Right atrium auricular region (tissue), 2 donors: ENCODE measurements around the gene ARHGAP42. TPM values are rescaled to one million over a fixed set of nuclear protein-coding genes. Genes with fewer than 3 reads are reported as not detected.

Source experiments
- DNase-seq: peaks from one replicate; pipeline ENCODE4 v3.0.0-alpha.2; 2019; ENCODE audit warnings: low spot score
- H3K27ac ChIP-seq, 2 donors: fragments of 200-600 bp; sonication (generic); 1 replicate in 1 of 2; 2 replicates in 1 of 2; pipeline ENCODE4 v1.5.1; 2016 to 2019
- H3K27me3 ChIP-seq, 2 donors: fragments of 200-600 bp; sonication (generic); one replicate each; pipeline versions ENCODE4 v1.5.1 to v1.6.0; 2017 to 2019
- H3K36me3 ChIP-seq: fragments of 200-600 bp; sonication (generic); one replicate; pipeline ENCODE4 v1.5.1; 2016
- H3K4me1 ChIP-seq, 2 donors: fragments of 200-600 bp; sonication (generic); one replicate each; pipeline versions ENCODE4 v1.5.1 to v1.6.0; 2017 to 2019
- H3K4me3 ChIP-seq, 2 donors: fragments of 200-600 bp; sonication (generic); 1 replicate in 1 of 2; 2 replicates in 1 of 2; pipeline ENCODE4 v1.5.1; 2017 to 2019; ENCODE audit warnings: mild to moderate bottlenecking in 1 of 2, moderate library complexity in 1 of 2
- H3K9me3 ChIP-seq, 2 donors: fragments of 200-600 bp; sonication (generic); one replicate each; pipeline ENCODE4 v1.5.1; 2019
- CTCF ChIP-seq, 2 donors: fragments of 200-600 bp; sonication (generic); IDR thresholded peaks; one replicate each; pipeline ENCODE4 v1.5.1; 2019; ENCODE audit warnings: antibody characterized with exemption in 2 of 2
- total RNA-seq, 2 donors: library from RNA; depleted of rRNA; stranded (reverse); fragments of >200 nt; gene quantifications; one replicate each; pipeline ENCODE4 v1.1.0, GENCODE V29; 2016

The ARHGAP42 gene
- total RNA-seq, 2 donors from 2014 or later: 6.1 to 12.1 TPM

- Histone ChIP-seq H3K4me1 (peaks cover 0 to 26% of the 10 kb centered on the region in 2 donors), H3K27ac (no peak overlapping the region), H3K9me3 (no peaks in the 10 kb centered on the region), H3K36me3 (no peaks in the 10 kb centered on the region), H3K4me3 (no peak overlapping the region), H3K27me3 (no peaks in the 10 kb centered on the region)
- no peak for TF ChIP-seq CTCF (IDR thresholded peaks at IDR 0.05)
- DNase-seq: no peak
These were observed 101.6 kb downstream of the ARHGAP42 start for GRCh38 chr11:100788561-100789295.

GRCh38 chr11:100789500-100789899, 102.4 kb downstream of the ARHGAP42 start:
- Histone ChIP-seq H3K9me3 (no peaks in the 10 kb centered on the region), H3K36me3 (no peaks in the 10 kb centered on the region), H3K27me3 (no peaks in the 10 kb centered on the region), H3K4me1 (peaks cover 0 to 26% of the 10 kb centered on the region in 2 donors), H3K4me3 (no peak overlapping the region), H3K27ac (no peak overlapping the region)
- TF ChIP-seq CTCF (IDR thresholded peaks at IDR 0.05): no peak
- DNase-seq: no peak

- no peak for DNase-seq
- Histone ChIP-seq H3K9me3 (no peaks in the 10 kb centered on the region), H3K4me1 (peaks cover 0 to 21% of the 10 kb centered on the region in 2 donors), H3K36me3 (no peaks in the 10 kb centered on the region), H3K27me3 (no peaks in the 10 kb centered on the region), H3K27ac (no peak overlapping the region), H3K4me3 (no peak overlapping the region)
- TF ChIP-seq CTCF (IDR thresholded peaks at IDR 0.05): no peak
These were observed 103.0 kb downstream of the ARHGAP42 start for GRCh38 chr11:100790073-100790472.

GRCh38 chr11:100791103-100791502, 104.0 kb downstream of the ARHGAP42 start:
- no peaks in the 10 kb centered on the region for H3K27me3 ChIP-seq
- no peak for DNase-seq
- H3K4me1 ChIP-seq: peaks cover 0 to 12% of the 10 kb centered on the region in 2 donors
- TF ChIP-seq CTCF (IDR thresholded peaks at IDR 0.05): no peak
- no peak overlapping the region for H3K27ac ChIP-seq
- no peaks in the 10 kb centered on the region for H3K36me3 ChIP-seq
- H3K9me3 ChIP-seq: no peaks in the 10 kb centered on the region
- no peak overlapping the region for H3K4me3 ChIP-seq

GRCh38 chr11:100791860-100792259, 104.8 kb downstream of the ARHGAP42 start:
- no peak overlapping the region for H3K27ac ChIP-seq
- H3K4me1 ChIP-seq: peaks cover 0 to 12% of the 10 kb centered on the region in 2 donors
- no peaks in the 10 kb centered on the region for H3K9me3 ChIP-seq
- no peaks in the 10 kb centered on the region for H3K27me3 ChIP-seq
- H3K4me3 ChIP-seq: no peak overlapping the region
- H3K36me3 ChIP-seq: no peaks in the 10 kb centered on the region
- TF ChIP-seq CTCF (IDR thresholded peaks at IDR 0.05): no peak
- no peak for DNase-seq

- H3K27ac ChIP-seq: no peak overlapping the region
- peaks cover 0 to 12% of the 10 kb centered on the region in 2 donors for H3K4me1 ChIP-seq
- H3K27me3 ChIP-seq: no peaks in the 10 kb centered on the region
- H3K4me3 ChIP-seq: no peak overlapping the region
- no peaks in the 10 kb centered on the region for H3K36me3 ChIP-seq
- no peak for DNase-seq
- no peaks in the 10 kb centered on the region for H3K9me3 ChIP-seq
- TF ChIP-seq CTCF (IDR thresholded peaks at IDR 0.05): no peak
These were observed 106.4 kb downstream of the ARHGAP42 start for GRCh38 chr11:100793525-100793924.
